ENCODE data around the gene GRK4. TPM values are rescaled to one million over a fixed set of nuclear protein-coding genes. Genes with fewer than 3 reads are reported as not detected.

Gene GRK4
- total and polyA plus RNA-seq, 4 donors, result 1.0 to 2.2 (median 1.8) TPM

GRCh38 chr4:2942532-2943363, 20.6 kb upstream of the GRK4 start (continued):
- TF ChIP-seq CTCF (IDR thresholded peaks at IDR 0.05; ENCODE audit: low read depth, low read length, missing input control), result no peak

- 96% methylated on average over 20 of the region's 20 CpGs for WGBS
- Histone ChIP-seq H3K4me3 (ENCODE audit: low read depth in 1 of 3, low read length in 3 of 3) (no peak overlapping the region), H3K27me3 (ENCODE audit: control insufficient read depth in 4 of 4, insufficient read depth in 4 of 4, low read length in 3 of 4) (no peaks in the 10 kb centered on the region), H3K27ac (ENCODE audit: low read depth in 1 of 2, low read length in 2 of 2) (no peak overlapping the region), H3K9ac (ENCODE audit: low read depth in 1 of 2, low read length in 2 of 2) (no peak overlapping the region), H3K4me1 (ENCODE audit: control insufficient read depth in 4 of 4, insufficient read depth in 4 of 4, low read length in 3 of 4) (peaks cover 8 to 22% (median 20%) of the 10 kb centered on the region in 4 donors), H3K9me3 (ENCODE audit: control insufficient read depth in 4 of 4, low read length in 3 of 4) (no peaks in the 10 kb centered on the region), H3K36me3 (ENCODE audit: control insufficient read depth in 4 of 4, insufficient read depth in 3 of 4, low read depth in 1 of 4, low read length in 3 of 4) (peaks cover 34 to 75% (median 46%) of the 10 kb centered on the region in 4 donors)
- DNase-seq (ENCODE audit: low spot score), result no peak
- TF ChIP-seq FOXA1 (IDR thresholded peaks at IDR 0.05), result no peak
- no peak for TF ChIP-seq RXRA (IDR thresholded peaks at IDR 0.05)
These were observed 19.8 kb upstream of the GRK4 start for GRCh38 chr4:2943364-2944090.

GRCh38 chr4:2944091-2944482, 19.3 kb upstream of the GRK4 start:
- Histone ChIP-seq H3K27me3 (ENCODE audit: control insufficient read depth in 4 of 4, insufficient read depth in 4 of 4, low read length in 3 of 4) (no peaks in the 10 kb centered on the region), H3K36me3 (ENCODE audit: control insufficient read depth in 4 of 4, insufficient read depth in 3 of 4, low read depth in 1 of 4, low read length in 3 of 4) (peaks cover 30 to 70% (median 46%) of the 10 kb centered on the region in 4 donors), H3K9ac (ENCODE audit: low read depth in 1 of 2, low read length in 2 of 2) (no peak overlapping the region), H3K4me3 (ENCODE audit: low read depth in 1 of 3, low read length in 3 of 3) (no peak overlapping the region), H3K27ac (ENCODE audit: low read depth in 1 of 2, low read length in 2 of 2) (no peak overlapping the region), H3K4me1 (ENCODE audit: control insufficient read depth in 4 of 4, insufficient read depth in 4 of 4, low read length in 3 of 4) (peaks cover 8 to 28% (median 22%) of the 10 kb centered on the region in 4 donors), H3K9me3 (ENCODE audit: control insufficient read depth in 4 of 4, low read length in 3 of 4) (no peaks in the 10 kb centered on the region)
- TF ChIP-seq NR2F2 (IDR thresholded peaks at IDR 0.05) (no peak), ATF3 (IDR thresholded peaks at IDR 0.05) (no peak), JUND (IDR thresholded peaks at IDR 0.05) (no peak), FOXA2 (IDR thresholded peaks at IDR 0.05) (no peak), REST (IDR thresholded peaks at IDR 0.05) (no peak), FOXA1 (IDR thresholded peaks at IDR 0.05) (no peak), YY1 (IDR thresholded peaks at IDR 0.05) (no peak), SP1 (IDR thresholded peaks at IDR 0.05) (no peak), CTCF (IDR thresholded peaks at IDR 0.05; ENCODE audit: low read depth, low read length, missing input control) (no peak), HNF4A (conservative IDR thresholded peaks at IDR 0.05) (no peak), MAX (IDR thresholded peaks at IDR 0.05) (no peak)
- WGBS, result 87% methylated on average over 11 of the region's 11 CpGs
- no peak for DNase-seq (ENCODE audit: low spot score)

Measured in liver (tissue), 9 donors.